ENCODE data around the gene KLHL29. TPM values are rescaled to one million over a fixed set of nuclear protein-coding genes. Genes with fewer than 3 reads are reported as not detected.

KLHL29 gene
- total and polyA plus RNA-seq, 2 donors (not counting 3 experiments of a cell fraction or from before 2014, with no cell fraction given) = 4.6 to 12.7 TPM

- H3K9me1 ChIP-seq (replicated peaks; ENCODE audit: control insufficient read depth, extremely low read depth, insufficient read depth, low read length) = no peaks in the 10 kb centered on the region
- no peaks in the 10 kb centered on the region for H4K20me1 ChIP-seq (replicated peaks; ENCODE audit: control insufficient read depth, extremely low read depth, insufficient read depth, low read length)
- no peak overlapping the region for H2AFZ ChIP-seq (ENCODE audit: low read depth, low read length)
- intact Hi-C loops (cut with micrococcal nuclease) (no loop called here), dilution Hi-C loops (cut with MboI; ENCODE audit: extremely low pct_ligation_motif_present, low sequenced_read_pairs) (no loop called here)
- H3K4me2 ChIP-seq (ENCODE audit: insufficient read depth, low read length) = no peak overlapping the region
- ChIA-PET CTCF (interaction anchor here (1.3 to 2.0 kb wide), 3 partner anchors 11 to 51 kb away, joined by 3 to 8 read pairs (median 4); no protein-coding TSS in a partner anchor), POLR2A (no interaction called here)
- DNase-seq (ENCODE audit: low read depth, low spot score) = no peak
- H3K27me3 ChIP-seq (ENCODE audit: control insufficient read depth in 2 of 2, insufficient read depth in 2 of 2, low read length in 2 of 2) = peaks cover 11 to 17% of the 10 kb centered on the region in 2 experiments
- no peak overlapping the region for H3K27ac ChIP-seq (ENCODE audit: insufficient read depth, low read depth, low read length)
- FAIRE-seq = no peak
- no TSS peak for BruUV-seq (replicated peaks)
- H3K9me3 ChIP-seq (replicated peaks; ENCODE audit: control insufficient read depth, insufficient read depth, low read length) = no peaks in the 10 kb centered on the region
- H3K79me2 ChIP-seq (ENCODE audit: control insufficient read depth, insufficient read depth, low read length) = no peaks in the 10 kb centered on the region
- no peak for TF ChIP-seq EZH2 (IDR thresholded peaks at IDR 0.05; ENCODE audit: borderline replicate concordance, low read depth, low read length, severe bottlenecking)
- TF ChIP-seq JUN (IDR thresholded peaks at IDR 0.05; ENCODE audit: borderline replicate concordance, insufficient read depth, insufficient read length, low read depth) = no peak
- no peaks in the 10 kb centered on the region for H3K36me3 ChIP-seq (ENCODE audit: control insufficient read depth in 2 of 2, extremely low read depth in 1 of 2, insufficient read depth in 2 of 2, low read length in 2 of 2)
- no peak overlapping the region for H3K9ac ChIP-seq (replicated peaks; ENCODE audit: extremely low read depth, insufficient read depth, low read length)
- no peaks in the 10 kb centered on the region for H3K4me1 ChIP-seq (ENCODE audit: control insufficient read depth, extremely low read depth, insufficient read depth, low read length)
- no peak overlapping the region for H3K4me3 ChIP-seq (replicated peaks in 1 of 3; ENCODE audit: insufficient read depth in 1 of 3, low read depth in 1 of 3, low read length in 3 of 3)
These were observed 21.1 kb upstream of the KLHL29 start for GRCh38 chr2:23363831-23364230.

- dilution Hi-C loops (cut with MboI; ENCODE audit: extremely low pct_ligation_motif_present, low sequenced_read_pairs) = no loop called here
- POLR2A ChIA-PET = no interaction called here
These were observed 18.3 kb upstream of the KLHL29 start for GRCh38 chr2:23366720-23367119.

More at GRCh38 chr2:23366720-23367119, 18.3 kb upstream of the KLHL29 start:
- Histone ChIP-seq H2AFZ (ENCODE audit: low read depth, low read length) (no peak overlapping the region), H3K9me1 (replicated peaks; ENCODE audit: control insufficient read depth, extremely low read depth, insufficient read depth, low read length) (no peaks in the 10 kb centered on the region), H3K9me3 (replicated peaks; ENCODE audit: control insufficient read depth, insufficient read depth, low read length) (no peaks in the 10 kb centered on the region), H3K4me3 (replicated peaks in 1 of 3; ENCODE audit: insufficient read depth in 1 of 3, low read depth in 1 of 3, low read length in 3 of 3) (no peak overlapping the region), H3K9ac (replicated peaks; ENCODE audit: extremely low read depth, insufficient read depth, low read length) (no peak overlapping the region), H3K27ac (ENCODE audit: insufficient read depth, low read depth, low read length) (no peak overlapping the region), H3K4me1 (ENCODE audit: control insufficient read depth, extremely low read depth, insufficient read depth, low read length) (no peaks in the 10 kb centered on the region), H4K20me1 (replicated peaks; ENCODE audit: control insufficient read depth, extremely low read depth, insufficient read depth, low read length) (no peaks in the 10 kb centered on the region), H3K4me2 (ENCODE audit: insufficient read depth, low read length) (no peak overlapping the region), H3K36me3 (ENCODE audit: control insufficient read depth in 2 of 2, extremely low read depth in 1 of 2, insufficient read depth in 2 of 2, low read length in 2 of 2) (no peaks in the 10 kb centered on the region), H3K27me3 (ENCODE audit: control insufficient read depth in 2 of 2, insufficient read depth in 2 of 2, low read length in 2 of 2) (peaks cover 11 to 17% of the 10 kb centered on the region in 2 experiments), H3K79me2 (ENCODE audit: control insufficient read depth, insufficient read depth, low read length) (no peaks in the 10 kb centered on the region)
- TF ChIP-seq POLR2A (IDR thresholded peaks at IDR 0.05; ENCODE audit: low read depth, low read length) (no peak), GATA2 (IDR thresholded peaks at IDR 0.05; ENCODE audit: insufficient read depth, insufficient read length, low read depth, low read length) (no peak), CTCF (IDR thresholded peaks at IDR 0.05; ENCODE audit: extremely low read depth in 1 of 2, insufficient read depth in 1 of 2, low read depth in 1 of 2, low read length in 2 of 2) (no peak), MYC (IDR thresholded peaks at IDR 0.05; ENCODE audit: low read depth, low read length) (no peak), MAX (IDR thresholded peaks at IDR 0.05; ENCODE audit: insufficient read depth, insufficient read length) (no peak), JUN (IDR thresholded peaks at IDR 0.05; ENCODE audit: borderline replicate concordance, insufficient read depth, insufficient read length, low read depth) (no peak), FOS (IDR thresholded peaks at IDR 0.05; ENCODE audit: borderline replicate concordance, insufficient read depth, low read length) (no peak), EZH2 (IDR thresholded peaks at IDR 0.05; ENCODE audit: borderline replicate concordance, low read depth, low read length, severe bottlenecking) (no peak), POLR2AphosphoS5 (IDR thresholded peaks at IDR 0.05; ENCODE audit: insufficient read depth, low read depth, low read length) (no peak)
- DNase-seq (ENCODE audit: low read depth, low spot score) = no peak
- no peak for FAIRE-seq
- no TSS peak for BruUV-seq (replicated peaks)
- CTCF ChIA-PET = no interaction called here
- intact Hi-C loops (cut with micrococcal nuclease) = no loop called here

Measured in endothelial cell of umbilical vein (primary cell).